DMS153 (cell line): Measurements from ENCODE around the gene PI3.

ENCODE experiments used
- DNase-seq: peaks from one replicate; lab custom pipeline; 2025; lab: John Stamatoyannopoulos, UW

Gene PI3

DNA sequence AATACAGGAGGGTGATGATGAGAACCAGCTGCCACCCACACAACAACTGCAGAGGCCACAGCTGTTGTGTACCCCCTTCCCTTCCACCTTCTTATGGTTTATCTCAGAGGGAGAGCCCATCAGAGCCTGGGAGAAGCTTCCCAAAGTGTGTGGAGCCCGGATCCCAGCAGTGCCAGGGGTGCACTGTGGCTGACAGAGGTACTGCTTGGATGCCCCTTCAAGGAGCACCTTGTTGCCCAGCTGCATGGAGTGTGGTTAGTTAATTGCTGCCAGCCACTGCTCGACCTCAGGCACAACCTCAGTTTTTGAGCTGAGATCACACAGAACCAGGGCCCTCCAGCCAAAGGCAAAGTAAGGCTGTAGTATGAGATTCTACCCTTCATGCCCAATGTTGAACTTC is 13.0 kb downstream of the PI3 start:
- DNase-seq, result no peak

DNA sequence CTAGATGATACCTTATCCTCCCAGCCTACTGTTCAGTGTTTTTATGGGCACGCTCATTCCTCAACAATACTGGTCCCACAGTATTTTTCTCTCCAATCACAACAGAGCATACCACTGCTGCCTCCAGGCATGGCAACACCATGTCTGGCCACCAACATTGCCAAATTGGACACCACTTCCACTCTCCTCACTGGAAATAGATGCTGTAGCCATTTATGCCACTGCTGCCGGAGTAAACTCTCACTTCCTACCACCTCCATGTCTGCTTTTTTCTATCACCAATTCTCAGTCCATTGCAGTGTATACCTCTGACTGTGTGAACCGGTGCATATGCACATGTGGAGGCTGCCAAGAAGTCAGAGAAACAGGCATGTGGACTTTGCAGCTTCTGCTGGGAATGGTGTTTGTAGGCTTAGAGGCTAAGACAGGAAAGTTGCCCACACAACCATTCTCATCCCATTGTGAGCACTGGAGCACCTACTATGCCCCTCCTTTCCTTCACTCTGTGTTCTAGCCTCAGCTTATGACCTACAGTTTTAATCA is 14.4 kb downstream of the PI3 start:
- DNase-seq, result no peak

DNA sequence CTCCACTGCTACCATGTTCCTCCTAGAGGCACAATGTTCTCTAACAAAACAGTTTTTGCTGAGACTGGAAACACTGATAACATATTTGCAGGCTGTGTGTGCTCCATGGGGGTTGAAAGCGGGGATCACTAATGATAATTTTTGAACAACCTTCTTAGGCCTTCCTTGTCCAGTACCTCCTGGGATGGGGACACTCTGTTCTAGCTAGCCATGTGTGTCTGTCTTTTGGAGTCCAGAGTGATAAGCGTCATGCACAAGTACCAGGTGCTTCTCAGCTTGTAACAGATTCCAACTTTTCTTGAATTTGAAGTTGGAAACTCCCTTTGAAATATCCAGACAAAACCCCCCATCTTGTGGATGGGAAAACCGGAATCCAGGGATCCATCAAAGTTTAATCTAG is 15.2 kb downstream of the PI3 start:
- DNase-seq, result no peak

DNA sequence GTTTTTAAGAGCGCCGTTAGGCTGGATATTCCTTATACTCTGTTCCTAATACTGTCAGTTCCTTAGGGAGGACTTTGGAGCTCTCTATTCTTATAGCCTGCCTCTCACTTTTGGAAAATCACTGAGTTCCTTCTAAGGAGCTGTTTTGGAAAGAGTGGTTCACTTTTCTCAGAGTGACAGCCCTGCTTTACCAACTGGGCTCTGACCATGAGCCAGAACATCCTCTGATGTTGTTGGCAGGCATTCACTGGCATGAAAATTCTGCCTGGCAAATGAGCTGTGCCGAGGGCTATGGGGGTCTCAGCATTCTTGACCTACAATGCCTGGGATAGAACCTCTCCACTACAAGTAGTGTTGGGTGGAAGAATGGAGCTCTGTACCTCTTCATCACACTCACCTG is 17.2 kb downstream of the PI3 start:
- DNase-seq, result no peak

DNA sequence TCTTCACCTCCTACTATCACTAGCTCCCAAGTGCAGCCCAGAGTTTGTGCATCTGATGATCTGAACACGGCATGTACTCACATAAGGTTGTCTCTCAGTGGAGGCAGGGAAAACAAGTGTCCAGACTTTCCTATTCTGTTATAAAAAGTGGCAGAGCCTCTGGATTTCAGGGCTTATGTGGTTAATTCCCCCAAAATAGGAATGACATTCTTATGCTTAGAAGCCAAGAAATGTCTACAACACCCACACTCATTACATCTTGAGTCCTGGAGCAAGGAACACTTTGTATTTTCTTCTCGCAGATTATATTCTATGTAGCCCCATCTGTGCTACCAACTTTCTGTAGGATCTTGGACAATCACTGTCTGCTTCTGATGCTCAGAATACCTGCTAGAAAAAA is 18.6 kb downstream of the PI3 start:
- no peak for DNase-seq

DNA sequence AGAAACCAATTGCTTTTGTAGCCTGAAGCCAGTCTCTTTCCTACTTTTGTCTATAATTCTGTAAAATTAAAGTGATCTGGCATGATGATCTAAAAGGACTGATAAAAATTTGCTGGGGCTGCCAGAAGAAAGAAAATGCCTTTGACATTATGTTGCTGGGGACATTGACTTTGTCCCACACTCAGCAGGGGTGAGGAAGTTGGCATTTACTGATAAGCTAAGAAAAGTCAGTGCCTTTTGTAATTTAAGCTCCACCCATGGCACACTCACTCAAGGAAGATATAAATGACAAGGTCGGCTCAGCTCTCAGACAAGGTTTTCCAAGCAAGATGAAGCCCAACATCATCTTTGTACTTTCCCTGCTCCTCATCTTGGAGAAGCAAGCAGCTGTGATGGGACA is 32.0 kb downstream of the PI3 start, which contains the start of gene SEMG1:
Gene SEMG1 (plus strand): TSS at position 309 of the 400 bp plus-strand sequence. CDS start 21 bp downstream, at position 330.
- DNase-seq, result no peak

DNA sequence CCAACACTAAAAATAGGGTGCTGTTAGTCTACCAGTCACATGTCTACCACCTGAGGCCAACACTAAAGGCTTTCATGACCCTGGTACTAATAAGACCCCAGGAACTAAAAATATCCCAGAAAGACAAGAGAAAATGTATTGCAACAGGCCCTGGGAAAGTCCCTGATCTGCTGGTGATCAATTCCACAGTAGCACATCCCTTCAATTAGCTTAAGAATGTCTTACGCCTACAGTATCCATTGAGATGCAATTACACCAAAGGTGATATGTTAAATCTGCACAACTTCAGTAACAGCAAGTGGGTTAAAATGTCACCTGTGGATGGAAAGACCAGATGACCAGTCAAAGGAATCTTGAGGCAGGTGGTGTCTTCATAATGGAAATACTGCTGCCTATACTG is 35.2 kb downstream of the PI3 start:
- DNase-seq, result no peak

DNA sequence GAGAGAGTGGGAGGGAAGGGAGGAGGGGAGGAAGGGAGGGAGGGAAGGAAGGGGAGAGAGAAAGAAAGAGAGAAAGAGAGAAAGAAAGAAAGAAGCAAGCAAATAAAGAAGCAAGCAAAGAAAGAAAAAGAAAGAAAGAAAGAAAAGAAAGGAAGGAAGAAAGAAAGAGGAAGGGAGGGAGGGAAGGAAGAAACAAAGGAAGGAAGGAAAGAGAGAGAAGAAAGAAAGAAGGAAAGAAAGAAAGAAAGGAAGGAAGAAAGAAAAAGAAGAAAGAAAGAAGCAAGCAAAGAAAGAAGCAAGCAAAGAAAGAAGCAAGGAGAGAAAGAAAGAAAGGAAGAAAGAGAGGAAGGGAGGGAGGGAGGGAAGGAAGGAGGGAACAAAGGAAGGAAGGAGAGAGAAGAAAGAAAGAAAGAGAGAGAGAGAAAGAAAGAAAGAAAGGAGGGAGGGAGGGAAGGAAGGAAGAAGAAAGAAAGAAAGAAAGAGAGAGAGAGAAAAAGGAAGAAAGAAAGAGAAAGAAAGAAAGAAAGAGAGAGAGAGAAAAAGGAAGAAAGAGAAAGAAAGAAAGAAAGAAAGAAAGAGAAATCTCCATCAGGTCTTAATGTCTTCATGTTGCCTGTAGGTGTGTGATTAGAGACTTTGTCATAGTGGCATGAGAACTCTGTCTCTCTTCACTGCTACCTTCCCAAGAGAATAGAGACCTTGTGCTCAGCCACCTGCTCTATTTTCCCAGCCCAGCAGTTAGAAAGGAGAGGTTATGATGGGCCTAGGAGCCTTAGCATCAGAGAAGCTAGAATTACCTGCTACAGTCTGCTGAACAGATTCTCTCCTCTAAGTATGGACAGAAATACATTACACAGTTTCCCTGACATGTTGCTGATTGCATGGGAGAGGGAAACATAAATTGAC is 37.1 kb downstream of the PI3 start:
- DNase-seq, result no peak

DNA sequence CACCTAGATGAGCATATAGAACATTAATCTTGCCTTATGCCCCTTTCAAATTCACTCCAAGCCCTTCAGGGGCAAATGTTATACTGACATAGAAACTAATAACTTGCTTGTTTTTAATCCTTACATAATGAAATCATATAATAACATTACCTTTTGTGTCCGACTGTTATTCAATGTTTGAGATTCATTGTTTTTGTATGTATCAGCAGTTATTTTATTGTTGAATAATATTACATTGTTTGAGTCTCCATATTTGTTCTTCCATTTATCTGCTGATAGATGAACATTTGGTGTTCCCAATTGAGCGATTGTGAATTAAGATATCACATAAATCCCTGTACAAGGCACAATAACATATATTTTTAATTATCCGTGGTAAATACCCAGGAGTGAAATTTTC is 38.1 kb downstream of the PI3 start:
- DNase-seq, result no peak

DNA sequence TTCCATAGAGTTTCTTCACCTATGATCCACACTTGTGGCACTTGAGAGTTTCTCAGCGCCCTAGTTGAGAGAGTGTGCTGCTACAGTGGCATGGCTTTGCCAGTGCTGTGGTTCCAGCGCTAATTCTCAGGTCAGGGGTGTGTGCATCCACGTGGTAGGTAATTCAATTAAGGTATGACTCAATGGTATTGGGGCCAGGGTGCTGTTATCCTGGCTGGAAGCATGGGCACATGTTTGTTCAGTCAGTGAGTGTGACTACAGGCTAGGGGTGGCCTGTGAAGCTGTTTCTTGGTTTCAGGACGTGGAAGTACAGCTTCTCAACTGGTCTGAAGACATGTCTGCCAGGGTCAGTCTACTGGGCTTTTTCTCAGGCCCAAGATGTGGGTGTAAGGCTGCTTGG is 43.4 kb downstream of the PI3 start:
- no peak for DNase-seq

DNA sequence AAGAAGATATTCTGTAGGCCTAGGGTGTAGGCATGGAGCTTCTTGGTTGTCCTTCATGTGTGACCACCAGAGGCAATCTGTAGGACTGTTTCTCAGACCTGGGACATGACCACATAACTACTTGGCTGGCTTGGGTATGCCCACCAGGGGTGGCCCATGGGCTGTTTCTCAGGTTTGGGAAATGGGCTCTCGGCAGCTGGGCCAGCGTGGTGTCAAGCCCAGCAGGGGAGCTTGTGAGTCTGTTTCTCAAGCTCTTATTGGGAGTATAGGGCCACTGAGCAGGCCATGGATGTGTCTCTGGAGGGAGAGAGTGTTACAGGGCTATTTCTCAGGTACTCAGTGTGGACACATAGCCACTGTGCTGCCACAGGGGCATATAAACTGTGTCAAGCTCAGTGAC is 43.9 kb downstream of the PI3 start:
- DNase-seq, result no peak

DNA sequence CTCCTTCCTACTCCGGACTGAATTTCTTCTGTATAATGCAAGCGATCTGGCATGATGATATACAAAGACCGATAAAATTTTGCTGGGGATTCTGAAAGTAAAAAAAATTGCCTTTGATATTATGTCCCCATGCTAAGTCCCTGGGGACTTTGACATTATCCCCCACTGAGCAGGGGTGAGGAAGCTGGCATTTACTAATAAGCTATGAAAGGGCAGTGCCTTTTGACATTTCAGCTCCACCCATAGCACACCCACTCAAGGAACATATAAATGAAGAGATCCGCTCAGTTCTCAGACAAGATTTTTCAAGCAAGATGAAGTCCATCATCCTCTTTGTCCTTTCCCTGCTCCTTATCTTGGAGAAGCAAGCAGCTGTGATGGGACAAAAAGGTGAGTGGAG is 46.4 kb downstream of the PI3 start, which contains the start of gene SEMG2:
Gene SEMG2 (plus strand): TSS at position 298 of the 400 bp plus-strand sequence. CDS start 17 bp downstream, at position 315.
- no peak for DNase-seq

DNA sequence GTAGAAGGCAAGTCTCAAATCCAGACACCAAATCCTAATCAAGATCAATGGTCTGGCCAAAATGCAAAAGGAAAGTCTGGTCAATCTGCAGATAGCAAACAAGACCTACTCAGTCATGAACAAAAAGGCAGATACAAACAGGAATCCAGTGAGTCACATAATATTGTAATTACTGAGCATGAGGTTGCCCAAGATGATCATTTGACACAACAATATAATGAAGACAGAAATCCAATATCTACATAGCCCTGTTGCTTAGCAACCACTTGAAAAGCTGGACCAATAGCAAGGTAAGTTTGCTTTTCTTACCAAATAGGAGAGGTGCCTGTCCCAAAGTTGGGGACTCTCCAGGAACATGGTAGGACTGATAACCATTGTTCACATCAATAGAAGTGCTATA is 48.4 kb downstream of the PI3 start:
- no peak for DNase-seq
